HG02884 (cell line): ENCODE results near the gene GALK2.
"Not testable (repeated sequence)": the region's sequence is repeated elsewhere in the genome, so short reads cannot be mapped to it uniquely, and the experiment has no call there.

Source experiments
- ATAC-seq: cut with Tn5 transposase; IDR thresholded peaks from one replicate; pipeline ENCODE4 v1.9.1; 2021; ENCODE audit warnings: mild to moderate bottlenecking, moderate library complexity; ENCODE audit not compliant: unreplicated experiment

GALK2 gene

DNA sequence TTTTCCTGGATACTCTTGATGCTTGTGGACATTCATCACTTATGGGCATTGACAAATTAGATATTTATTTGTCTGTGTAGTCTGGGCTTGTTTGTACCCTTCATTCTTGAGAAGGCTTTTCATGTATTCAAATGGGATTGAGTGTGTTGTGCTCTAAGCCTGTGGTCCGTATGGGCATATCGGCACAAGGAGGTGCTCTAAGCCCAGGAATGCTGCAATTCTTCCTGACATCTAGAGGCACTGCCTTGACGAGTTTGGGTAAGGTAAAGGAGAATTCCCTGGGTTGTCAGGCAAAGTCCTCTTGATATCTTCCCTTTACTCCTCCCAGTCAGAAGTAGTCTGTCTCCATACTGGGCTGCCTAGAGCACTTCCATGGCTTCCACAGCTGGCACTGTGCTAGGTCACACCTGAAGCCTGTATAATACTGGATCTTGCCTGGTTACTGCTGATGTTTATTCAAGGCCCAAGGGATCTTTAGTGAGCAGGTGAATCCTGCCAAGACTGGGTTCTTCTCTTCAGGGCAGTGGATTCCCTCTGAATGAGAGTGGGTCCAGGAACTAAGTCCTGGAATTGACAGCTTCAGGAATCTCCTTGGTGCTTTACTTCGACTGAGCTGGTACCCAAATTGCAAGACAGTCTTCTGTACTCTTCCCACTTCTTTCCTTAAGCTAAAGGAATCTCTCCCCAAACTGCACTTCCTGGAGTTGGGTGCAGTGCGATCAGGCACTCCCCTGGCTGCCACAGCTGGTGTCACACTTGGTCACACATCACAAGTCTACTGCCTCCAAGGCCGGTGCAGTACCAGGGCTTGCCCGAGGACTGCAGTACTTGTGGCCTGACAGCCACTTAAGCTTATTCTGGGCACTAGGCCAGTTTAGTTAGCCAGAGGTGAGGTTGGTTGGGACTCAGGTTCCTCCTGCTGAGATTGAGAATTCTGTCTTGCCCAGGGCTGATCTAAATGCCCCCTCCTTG, 46.0 kb downstream of the GALK2 start:
- ATAC-seq: peak; percentile 99

DNA sequence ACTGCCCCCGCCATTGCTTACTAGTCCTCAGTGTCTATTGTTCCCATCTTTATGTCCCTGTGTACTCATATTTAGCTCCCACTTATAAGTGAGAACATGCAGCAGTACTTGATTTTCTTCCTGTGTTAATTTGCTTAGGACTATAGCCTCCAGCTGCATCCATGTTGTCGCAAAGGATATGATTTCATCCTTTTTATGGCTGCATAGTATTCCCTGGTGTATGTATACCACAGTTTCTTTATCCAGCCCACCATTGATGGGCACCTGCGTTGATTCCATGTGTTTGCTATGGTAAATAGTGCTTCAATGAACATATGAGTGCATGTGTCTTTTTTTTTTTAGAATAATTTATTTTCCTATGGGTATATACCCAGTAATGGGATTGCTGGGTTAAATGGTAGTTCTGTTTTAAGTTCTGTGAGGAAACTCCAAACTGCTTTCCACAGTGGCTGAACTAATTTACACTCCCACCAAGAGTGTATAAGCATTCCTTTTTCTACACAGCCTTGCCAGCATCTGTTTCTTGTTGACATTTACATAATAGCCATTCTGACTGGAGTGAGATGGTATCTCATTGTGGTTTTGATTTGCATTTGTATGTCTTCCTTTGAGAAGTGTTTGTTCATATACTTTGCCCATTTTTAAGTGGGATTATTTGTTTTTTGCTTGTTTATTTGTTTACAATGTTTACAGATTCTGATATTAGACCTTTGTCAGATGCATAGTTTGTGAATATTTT, 53.7 kb downstream of the GALK2 start:
- ATAC-seq: no peak

DNA sequence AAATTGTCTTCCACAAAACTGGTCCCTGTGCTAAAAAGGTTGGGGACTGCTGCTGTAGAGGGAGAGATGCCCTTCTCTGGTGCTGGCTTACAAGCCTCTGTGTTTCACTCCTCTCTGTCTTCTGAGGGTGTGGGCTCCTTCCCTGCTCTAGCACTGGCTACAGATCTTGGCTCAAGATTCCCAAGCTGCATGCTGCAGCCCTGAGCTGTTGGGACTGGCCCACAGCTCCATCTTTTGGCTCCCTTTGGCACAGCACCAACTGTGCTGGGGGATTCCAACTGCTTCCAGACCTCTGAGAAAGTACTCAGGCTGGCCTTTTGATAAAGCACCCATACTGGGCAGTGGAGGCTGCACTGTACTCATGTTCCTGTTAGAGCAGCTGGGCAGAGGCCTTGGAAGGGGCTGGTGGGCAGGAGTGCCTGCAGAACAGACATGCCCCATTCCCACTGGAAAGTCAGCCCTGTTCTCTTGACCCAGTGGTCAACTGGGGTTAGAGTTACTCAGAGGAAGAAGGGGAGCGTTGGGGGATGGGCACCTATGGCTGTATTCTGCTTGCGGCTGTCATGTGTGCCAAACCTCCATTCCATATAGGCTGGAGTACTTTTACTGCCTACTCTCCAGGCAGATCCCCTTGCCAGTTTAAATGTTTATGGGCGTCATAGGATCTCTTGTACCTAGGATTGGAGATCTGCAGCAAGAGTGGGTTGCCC, 55.7 kb downstream of the GALK2 start:
- no peak for ATAC-seq

DNA sequence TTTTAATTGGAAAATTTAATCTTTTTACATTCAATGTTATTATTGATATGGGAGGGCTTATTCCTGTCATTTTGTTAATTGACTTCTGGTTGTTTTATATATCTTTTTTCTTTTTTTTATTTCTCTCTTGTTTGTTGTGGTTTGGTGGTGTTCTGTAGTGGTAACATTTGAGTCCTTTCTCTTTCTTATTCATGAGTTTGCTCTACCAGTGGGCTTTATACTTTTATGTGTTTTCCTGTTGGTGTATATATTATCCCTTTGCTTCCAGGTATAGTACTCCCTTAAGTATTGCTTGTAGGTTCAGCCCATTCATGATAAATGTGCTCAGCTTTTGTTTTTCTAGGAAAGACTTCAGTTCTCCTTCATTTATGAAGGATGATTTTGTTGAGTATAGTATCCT, 57.6 kb downstream of the GALK2 start:
- no peak for ATAC-seq

DNA sequence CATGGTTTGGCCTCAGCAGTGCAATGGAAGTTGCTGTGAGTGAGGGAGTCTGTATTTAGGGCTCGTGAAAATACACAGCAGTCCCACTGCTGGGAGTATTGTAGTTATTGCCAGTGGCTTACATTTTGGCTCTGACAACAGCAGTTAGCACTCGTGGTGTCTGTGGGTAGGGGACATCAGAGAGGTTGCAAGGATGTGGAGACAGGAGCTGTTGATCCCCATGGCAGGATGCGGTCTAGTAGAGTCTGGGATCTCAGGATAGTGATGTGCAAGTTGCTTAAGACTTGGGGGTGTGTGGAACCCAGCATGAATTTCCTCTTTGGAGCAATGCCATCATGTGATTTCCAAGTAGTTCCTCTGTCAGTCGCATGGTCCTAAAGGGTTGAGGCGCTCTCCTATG, 59.9 kb downstream of the GALK2 start:
- ATAC-seq: no peak

DNA sequence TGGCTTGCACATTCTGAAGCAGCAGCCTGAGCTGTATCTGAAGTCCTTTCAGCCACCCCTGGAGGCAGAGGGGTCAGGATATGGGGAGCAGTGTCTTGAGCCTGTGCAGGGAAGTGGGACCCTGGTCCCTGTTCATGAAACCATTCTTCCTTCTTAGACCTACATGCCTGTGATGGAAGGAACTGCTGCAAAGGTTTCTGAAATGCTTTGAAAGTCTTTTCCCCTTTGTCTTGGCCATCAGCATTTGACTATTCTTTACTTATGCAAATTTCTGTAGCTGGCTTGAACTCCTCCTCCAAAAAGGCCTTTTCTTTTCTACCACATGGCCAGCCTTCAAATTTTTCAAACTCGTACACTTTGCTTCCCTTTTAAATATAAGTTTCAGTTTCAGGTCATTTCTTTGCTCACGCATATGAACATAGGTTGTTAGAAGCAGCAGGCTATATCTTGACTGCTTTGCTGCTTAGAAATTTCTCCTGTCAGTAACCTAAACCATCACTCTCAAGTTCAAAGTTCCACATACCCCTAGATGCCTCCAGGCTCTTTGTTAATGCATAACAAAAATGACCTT, 62.3 kb downstream of the GALK2 start:
- ATAC-seq: no peak

DNA sequence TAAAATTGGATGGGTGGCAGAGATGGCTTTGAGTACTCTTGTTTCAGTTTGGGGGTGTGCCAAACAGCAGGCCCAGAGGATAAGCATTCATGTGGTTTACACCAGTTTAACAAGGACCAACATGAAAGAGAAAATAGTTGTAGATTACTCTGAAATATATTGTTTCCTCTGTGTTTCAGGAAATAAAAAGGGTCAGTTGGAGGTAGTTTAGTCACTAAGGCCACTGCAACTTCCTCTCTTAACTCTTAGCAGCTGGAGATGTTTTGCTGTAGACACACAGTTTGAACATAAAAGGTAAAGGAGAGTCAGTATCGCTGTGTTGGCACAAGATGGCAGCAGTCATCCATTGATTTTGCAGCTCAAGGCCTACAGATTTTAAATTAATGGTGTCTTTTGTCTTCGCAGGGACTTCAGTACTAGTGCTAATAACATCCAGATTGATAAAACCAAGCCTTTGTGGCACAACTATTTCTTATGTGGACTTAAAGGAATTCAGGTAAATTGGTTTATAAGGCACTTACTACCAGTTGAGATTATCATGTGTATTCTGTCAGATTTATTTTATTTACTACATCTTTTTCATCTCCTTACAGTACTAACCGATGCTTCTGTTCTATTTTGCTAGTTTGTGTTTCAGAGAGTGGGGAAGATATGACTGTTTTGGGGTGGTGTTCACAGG, 65.5 kb downstream of the GALK2 start:
- ATAC-seq: peak; percentile 82

DNA sequence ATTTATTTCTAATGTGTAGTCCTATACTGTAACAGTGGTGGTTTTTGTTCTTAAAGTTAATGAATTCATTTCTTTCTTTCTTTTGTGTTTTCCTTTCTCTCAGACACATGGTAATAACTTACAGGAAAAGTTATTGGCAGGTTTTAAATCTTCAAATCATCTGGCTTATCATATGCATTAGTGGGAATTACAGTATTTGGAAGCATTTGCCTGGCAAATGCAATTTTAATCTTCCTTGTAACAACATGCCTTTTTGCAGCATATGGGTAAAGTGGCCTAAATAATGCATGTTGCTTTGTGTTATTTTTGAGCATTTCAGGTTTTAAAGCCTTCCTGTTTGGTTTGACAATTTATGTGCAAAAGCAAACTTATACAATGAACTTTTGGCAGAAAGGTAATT, 66.8 kb downstream of the GALK2 start:
- no peak for ATAC-seq

DNA sequence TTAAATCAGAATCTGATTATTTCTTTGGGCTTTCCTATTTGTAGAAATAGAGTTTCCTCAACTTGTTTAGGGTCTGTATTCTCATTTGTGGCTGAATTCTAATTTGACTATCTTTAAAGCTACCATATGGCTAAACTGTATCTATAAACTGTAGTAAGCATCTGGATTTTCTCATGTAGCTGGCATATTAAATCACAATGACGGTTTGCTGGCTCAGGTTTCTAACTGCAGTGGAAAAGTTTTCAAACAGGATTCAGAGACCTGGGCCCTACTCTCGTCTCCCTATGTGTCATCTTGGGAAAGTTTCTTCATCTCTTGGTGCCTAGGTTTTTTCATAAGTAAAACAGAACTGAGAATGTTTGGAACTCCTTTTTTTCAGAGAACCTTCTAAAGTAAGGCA, 68.3 kb downstream of the GALK2 start:
- ATAC-seq: no peak

DNA sequence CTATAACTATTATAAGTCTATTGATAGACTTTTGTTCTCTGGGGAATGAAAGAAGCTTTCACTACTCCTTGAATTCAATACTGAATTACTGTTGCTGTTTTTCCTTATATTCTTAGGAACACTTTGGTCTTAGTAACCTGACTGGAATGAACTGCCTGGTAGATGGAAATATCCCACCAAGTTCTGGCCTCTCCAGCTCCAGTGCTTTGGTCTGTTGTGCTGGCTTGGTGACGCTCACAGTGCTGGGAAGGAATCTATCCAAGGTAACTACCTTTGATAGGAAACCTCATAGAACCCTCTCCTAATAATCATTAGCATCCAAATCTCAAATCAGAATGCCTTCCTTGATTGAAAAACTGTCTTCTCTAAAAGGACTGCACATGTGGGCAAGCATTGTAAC, 69.1 kb downstream of the GALK2 start:
- no peak for ATAC-seq

DNA sequence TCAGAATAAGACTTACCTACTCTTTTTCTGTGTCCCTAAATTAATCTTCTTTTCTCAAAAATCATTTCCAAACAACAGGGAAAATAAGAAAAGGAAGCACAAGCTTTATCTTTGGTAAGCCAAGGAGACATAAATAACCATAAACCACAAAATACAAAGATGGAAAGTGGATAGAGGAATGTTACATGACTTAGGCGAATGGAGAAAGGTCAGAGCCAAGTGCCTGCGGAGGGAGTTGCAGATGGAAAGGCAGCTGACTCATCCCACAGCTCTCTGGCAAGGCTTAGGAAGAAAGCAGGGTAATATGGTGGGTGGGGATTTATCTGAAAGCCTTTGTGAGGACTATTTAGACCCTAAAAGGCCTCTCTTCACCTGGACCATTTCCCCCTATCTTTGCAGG, 72.8 kb downstream of the GALK2 start:
- no peak for ATAC-seq

DNA sequence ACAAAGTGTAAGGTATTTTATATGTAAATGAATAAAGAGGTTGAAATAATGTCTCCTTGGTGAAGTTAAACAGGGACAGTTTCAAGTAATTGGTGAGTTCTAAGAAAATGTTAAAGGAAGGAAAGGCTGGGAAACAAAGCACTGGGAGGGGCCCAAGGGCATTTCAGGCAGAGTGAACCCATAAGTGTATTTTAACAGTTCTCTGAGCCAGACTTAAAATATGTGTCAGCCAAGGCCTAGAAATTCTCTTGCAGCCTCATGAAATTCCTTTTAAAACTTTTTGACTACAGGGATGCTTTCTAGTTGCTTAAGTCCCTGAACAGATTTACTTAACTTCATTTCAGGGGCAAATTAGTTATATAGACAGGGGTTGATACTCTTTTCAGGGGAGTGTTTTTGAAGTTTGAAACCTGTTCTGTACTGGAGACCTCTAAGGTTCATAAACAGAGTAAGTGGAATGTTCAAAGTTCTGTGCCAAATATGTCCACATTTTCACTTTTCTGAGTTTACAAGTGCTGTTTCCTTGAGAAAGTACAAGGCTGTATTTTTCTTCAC, 77.6 kb downstream of the GALK2 start:
- ATAC-seq: no peak

DNA sequence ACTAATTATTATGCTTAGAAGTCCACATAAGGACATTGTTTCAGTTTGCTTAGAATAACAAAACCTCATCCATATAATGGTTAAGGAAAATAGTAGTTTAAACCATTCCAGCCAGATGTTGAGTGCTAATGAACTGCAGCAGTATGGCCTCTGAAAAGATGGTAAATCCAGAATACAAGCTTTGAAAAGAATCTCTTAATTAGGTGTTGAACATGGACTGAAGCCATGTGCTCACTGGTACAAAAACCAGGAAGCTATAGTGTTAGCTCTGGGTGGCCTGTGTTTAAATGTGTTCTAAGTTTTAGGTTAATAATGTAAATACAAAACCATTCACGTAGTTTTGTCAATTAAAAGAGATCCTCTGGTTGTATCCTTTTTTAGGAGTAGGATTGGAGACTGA, 78.2 kb downstream of the GALK2 start:
- no peak for ATAC-seq

DNA sequence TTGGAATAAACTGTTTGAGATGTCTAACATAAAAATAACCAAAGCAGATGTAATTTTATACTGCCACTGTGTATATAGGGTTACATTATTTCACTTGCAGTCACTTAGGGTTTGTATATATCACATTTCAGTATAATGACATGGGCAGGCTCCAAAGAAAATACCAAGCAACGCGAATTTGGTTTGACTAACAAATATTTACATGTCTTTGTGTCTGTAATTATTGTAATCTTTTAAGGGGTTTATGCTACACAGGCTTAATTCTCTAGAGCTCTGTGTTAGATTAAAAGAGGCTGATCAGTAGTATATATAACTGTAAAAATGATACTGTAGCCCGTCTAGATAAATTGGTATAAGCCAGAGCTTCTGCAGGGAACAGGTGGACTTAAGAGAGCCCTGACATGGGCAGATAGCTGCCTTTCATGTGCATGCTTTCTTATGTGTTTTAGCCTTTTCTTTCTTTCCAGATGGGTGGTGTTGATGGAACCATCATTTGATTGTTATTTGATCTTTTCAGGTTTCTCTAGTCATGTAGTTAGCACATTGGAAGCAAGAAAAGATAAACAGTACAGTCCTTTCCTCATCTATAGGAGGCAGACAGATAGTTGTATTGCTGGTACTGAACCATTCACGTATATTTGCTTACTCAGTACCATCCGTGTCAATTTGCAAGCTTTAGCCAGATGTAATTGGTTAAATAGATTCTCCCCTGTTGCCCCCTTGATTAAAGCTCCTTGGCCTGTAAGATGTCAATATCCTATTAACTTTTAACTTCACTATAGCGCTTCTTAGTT, 86.1 kb downstream of the GALK2 start:
- no peak for ATAC-seq

DNA sequence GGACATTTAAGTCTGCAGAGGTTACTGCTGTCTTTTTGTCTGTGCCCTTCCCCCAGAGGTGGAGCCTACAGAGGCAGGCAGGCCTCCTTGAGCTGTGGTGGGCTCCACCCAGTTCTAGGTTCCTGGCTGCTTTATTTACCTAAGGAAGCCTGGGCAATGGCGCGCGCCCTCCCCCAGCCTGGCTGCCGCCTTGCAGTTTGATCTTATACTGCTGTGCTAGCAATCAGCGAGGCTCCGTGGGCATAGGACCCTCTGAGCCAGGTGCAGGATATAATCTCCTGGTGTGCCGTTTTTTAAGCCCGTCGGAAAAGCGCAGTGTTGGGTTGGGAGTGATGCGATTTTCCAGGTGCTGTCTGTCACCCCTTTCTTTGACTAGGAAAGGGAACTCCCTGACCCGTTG, 95.1 kb downstream of the GALK2 start:
- ATAC-seq: not testable (repeated sequence)

DNA sequence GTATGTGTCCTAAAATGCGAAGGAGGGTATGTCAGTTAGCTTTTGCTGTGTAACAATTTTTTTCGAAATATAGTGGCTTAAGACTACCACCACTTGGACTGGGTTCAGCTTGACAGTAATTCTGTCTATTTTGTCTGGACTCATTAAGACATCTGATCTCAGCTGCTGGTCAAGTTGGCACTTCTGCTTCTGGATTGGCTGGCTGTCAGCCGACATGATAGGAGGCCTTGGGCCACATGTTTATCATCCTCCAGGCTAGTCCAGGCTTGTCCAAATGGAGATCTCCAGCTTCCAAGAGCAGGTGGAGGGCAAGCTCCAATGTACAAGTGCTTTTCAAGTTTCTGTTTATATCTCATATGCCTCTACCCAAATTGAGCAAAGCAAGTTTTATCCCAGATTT, 95.9 kb downstream of the GALK2 start:
- ATAC-seq: no peak

DNA sequence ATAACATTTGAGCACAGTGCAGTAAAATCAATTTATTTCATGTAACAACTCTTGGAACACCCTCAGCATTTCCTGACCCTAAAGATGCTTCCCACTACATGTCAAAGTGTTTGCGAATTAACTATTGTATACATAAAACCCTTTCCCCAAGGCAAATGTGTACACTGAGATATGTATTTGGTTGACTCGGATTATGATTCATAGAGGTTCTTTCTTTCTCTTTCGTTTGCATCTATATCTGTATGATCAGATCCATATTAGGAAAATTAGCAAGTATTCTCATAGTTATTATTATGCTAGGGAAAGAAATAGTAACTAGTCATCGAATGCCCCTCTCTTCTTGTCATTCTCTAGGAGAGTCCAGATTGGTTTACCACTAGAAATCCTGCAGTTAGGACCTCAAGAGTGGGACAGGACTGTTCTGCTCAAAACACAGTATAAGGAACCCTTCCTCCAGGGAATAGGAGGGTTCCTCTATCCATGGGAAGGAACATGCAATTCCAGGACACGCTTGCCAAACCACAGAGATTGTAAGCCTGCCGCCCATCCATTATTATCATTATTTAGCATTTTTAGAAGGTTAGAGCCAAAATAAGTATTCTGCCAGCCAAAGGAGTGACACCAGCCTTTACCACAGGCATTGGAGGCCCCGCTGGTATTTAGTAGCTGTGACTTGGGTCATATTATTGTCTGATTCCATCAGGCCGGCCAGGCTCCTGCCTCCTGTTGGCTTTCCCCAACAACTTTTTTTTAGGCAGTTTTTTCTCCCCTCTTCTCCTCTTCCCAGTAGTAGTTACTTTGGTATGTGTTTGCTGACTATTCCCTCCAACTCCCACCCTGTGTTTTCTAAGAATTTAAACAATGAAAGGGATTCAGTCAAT, 100.7 kb downstream of the GALK2 start:
- ATAC-seq: no peak

DNA sequence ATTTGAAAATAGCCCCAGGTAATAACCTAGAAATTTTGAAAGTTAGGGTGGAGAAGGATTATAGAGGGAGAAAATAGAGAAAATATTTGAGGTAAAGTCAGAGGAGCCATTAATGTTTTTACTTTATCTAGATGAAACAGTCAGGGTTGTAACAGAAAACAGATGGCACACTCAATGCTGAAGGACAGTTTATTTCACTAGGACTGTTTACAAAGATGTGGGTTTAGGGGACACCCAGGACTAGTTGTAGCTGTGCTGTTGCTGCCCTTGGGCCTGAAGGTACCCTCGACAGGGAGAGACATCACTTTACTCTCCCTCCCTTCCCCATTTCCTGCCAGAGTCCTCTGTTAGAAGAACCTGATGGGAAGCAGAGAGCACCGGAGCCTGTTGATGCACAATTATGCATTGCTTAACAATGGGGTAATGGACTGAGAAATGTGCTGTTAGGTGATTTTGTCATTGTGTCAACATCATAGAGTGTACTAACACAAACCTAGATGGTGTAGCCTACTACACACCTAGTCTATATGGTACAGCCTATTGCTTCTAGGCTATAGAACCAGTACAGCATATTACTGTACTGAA, 103.8 kb downstream of the GALK2 start:
- no peak for ATAC-seq
